Activated T-helper 1 cell treated with anti-CD3 and anti-CD28 coated beads, Interleukin-12 subunit alpha, Interleukin-12 subunit beta, Interleukin-2, Interleukin-4 antibody, amounts not matched to agents 30 ng/mL and 10 ng/mL and 1 ng/mL, durations not matched to agents 14 hours and 24 hours and 36 hours (primary cell): ENCODE measurements around the gene TDRD9. TPM values are rescaled to one million over a fixed set of nuclear protein-coding genes. Genes with fewer than 3 reads are reported as not detected.

Experiments
- DNase-seq: peaks from one replicate; pipeline ENCODE4 v3.0.0; 2021; ENCODE audit warnings: low spot score
- H3K27ac Mint-ChIP-seq: one replicate; pipeline ENCODE4 v1.8.0; 2021; ENCODE audit warnings: mild to moderate bottlenecking, mixed read lengths
- H3K27me3 Mint-ChIP-seq: one replicate; pipeline ENCODE4 v1.8.0; 2022; ENCODE audit warnings: mild to moderate bottlenecking, moderate library complexity, mixed read lengths; ENCODE audit not compliant: insufficient read depth
- H3K36me3 Mint-ChIP-seq: one replicate; pipeline ENCODE4 v1.8.0; 2021; ENCODE audit warnings: low read depth, mixed read lengths
- H3K4me1 Mint-ChIP-seq: one replicate; pipeline ENCODE4 v1.8.0; 2021; ENCODE audit warnings: low read depth, mixed read lengths
- H3K4me3 Mint-ChIP-seq: one replicate; pipeline ENCODE4 v1.8.0; 2021; ENCODE audit warnings: mild to moderate bottlenecking, moderate library complexity, mixed read lengths
- H3K9me3 Mint-ChIP-seq: one replicate; pipeline ENCODE4 v1.8.0; 2021; ENCODE audit warnings: mixed read lengths
- intact Hi-C: fragments of 100-400 bp; cut with micrococcal nuclease; formaldehyde crosslinking; loops from one replicate; pipeline ENCODE4 v1.15.1; 2024
- total RNA-seq: library from RNA; stranded (reverse); gene quantifications from 2 replicates; pipeline ENCODE4 v1.2.3, GENCODE V29; 2022

The TDRD9 gene
- total RNA-seq, 1 donor from 2014 or later = not detected

GRCh38 chr14:103898711-103899110 lies 29.5 kb upstream of the TDRD9 start:
- no peak for DNase-seq
- Mint-ChIP-seq H3K27ac (no peak overlapping the region), H3K36me3 (no peaks in the 10 kb centered on the region), H3K4me1 (no peaks in the 10 kb centered on the region), H3K9me3 (peaks cover 4% of the 10 kb centered on the region), H3K4me3 (no peak overlapping the region), H3K27me3 (no peaks in the 10 kb centered on the region)
- intact Hi-C loops = no loop called here

DNA sequence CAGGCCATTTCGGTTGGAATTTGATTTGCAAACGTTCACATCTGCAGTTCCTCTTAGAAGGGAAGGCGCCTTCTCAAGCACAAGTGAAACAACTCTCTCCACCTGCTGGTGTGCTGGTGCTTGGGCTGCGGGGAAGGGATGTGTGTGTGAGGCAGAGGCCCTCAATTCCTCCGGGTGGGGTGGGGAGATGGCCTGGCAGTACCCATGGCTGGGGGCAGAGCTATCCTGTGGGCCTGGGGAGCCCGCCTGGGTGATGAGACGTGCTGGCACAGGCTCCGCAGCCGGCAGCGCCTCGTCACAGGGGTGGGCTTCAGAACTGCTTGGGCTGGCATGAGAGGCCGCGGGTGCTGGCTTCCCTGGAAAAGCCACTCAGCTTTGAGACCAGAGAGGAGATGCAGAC lies 28.9 kb upstream of the TDRD9 start:
- Mint-ChIP-seq H3K36me3 (no peaks in the 10 kb centered on the region), H3K27ac (no peak overlapping the region), H3K4me3 (no peak overlapping the region), H3K4me1 (no peaks in the 10 kb centered on the region), H3K27me3 (no peaks in the 10 kb centered on the region), H3K9me3 (peaks cover 4% of the 10 kb centered on the region)
- DNase-seq = no peak
- intact Hi-C loops = no loop called here

GRCh38 chr14:103899833-103900232 lies 28.4 kb upstream of the TDRD9 start:
- no peaks in the 10 kb centered on the region for H3K4me1 Mint-ChIP-seq
- DNase-seq = no peak
- intact Hi-C loops = loop anchor here (5.0 kb wide), 1 partner anchor 33 kb away; no protein-coding TSS in a partner anchor

DNA sequence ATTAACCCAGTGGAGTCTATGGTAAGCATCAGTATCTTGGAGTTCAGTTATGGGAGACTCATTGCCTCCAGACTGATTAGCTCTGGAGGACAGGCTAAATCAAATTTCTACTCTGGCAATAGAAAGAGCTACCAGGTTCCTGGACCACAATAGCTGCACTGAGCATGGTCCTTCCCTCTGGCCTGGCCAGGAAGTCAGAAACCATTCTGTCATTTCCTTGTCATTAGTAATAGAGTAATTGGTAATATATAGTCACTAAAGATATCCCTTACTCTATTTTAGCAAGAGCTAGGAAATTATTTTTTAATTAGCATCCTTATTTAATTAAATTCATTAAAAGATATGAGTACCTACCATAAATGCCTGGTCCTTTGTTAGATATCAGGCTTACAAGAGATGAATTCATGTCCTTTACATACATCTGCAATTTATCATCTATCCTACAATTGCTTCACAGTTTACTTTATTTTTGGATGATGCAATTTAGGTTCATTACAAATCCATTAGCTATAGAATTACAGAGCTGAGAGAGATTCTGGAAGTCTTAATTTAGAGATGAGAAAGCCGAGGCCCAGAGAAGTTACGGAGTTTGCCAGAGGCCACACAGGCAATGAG lies 23.7 kb upstream of the TDRD9 start:
- DNase-seq = no peak
- intact Hi-C loops = loop anchor here (5.0 kb wide), 1 partner anchor 37 kb away; no protein-coding TSS in a partner anchor
- no peak overlapping the region for H3K4me3 Mint-ChIP-seq
- no peaks in the 10 kb centered on the region for H3K27me3 Mint-ChIP-seq
- peaks cover 11% of the 10 kb centered on the region for H3K4me1 Mint-ChIP-seq
- H3K36me3 Mint-ChIP-seq = no peaks in the 10 kb centered on the region
- H3K9me3 Mint-ChIP-seq = no peaks in the 10 kb centered on the region
- H3K27ac Mint-ChIP-seq = no peak overlapping the region

More at GRCh38 chr14:103899833-103900232, 28.4 kb upstream of the TDRD9 start:
- Mint-ChIP-seq H3K9me3 (peaks cover 4% of the 10 kb centered on the region), H3K36me3 (no peaks in the 10 kb centered on the region), H3K4me3 (no peak overlapping the region), H3K27me3 (no peaks in the 10 kb centered on the region), H3K27ac (no peak overlapping the region)

DNA sequence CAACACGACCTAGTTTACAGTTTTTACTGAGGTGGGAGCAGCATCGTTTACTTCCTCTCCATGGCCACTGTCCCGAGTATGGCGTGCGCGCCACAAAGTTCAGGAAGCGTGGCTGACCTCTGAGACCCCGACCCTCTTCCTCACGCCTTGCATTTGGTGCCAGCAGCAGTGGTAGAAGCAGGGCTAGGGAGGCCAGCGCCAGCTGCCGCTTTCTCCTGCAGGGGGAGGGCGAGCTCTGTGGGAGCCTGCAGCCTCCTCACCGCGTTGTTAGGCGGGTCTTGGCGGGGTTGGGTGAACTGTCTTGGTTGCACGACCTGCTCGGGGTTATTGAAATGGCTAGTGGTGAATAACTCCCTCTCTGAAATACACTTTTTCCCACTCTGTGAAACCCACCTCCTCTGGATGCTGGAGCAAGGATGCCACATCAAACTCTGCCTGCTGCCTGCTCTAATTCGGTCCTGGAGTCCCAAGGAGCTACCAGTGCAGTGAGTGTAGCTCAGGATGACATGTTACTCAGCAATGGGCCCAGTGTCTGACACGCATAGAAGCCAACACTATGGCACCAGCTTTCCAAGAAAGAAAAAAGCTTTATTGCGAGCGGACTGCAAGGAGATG lies 22.3 kb upstream of the TDRD9 start:
- no peak for DNase-seq
- H3K27me3 Mint-ChIP-seq = no peaks in the 10 kb centered on the region
- intact Hi-C loops = no loop called here
- peaks cover 21% of the 10 kb centered on the region for H3K4me1 Mint-ChIP-seq
- no peaks in the 10 kb centered on the region for H3K9me3 Mint-ChIP-seq
- H3K36me3 Mint-ChIP-seq = no peaks in the 10 kb centered on the region
- no peak overlapping the region for H3K4me3 Mint-ChIP-seq
- H3K27ac Mint-ChIP-seq = no peak overlapping the region

GRCh38 chr14:103908580-103908979 lies 19.7 kb upstream of the TDRD9 start:
- Mint-ChIP-seq H3K36me3 (peaks cover 6% of the 10 kb centered on the region), H3K9me3 (no peaks in the 10 kb centered on the region), H3K27me3 (no peaks in the 10 kb centered on the region), H3K27ac (peak overlapping the region; percentile 62), H3K4me3 (no peak overlapping the region), H3K4me1 (peaks cover 21% of the 10 kb centered on the region)
- no peak for DNase-seq
- intact Hi-C loops = no loop called here

DNA sequence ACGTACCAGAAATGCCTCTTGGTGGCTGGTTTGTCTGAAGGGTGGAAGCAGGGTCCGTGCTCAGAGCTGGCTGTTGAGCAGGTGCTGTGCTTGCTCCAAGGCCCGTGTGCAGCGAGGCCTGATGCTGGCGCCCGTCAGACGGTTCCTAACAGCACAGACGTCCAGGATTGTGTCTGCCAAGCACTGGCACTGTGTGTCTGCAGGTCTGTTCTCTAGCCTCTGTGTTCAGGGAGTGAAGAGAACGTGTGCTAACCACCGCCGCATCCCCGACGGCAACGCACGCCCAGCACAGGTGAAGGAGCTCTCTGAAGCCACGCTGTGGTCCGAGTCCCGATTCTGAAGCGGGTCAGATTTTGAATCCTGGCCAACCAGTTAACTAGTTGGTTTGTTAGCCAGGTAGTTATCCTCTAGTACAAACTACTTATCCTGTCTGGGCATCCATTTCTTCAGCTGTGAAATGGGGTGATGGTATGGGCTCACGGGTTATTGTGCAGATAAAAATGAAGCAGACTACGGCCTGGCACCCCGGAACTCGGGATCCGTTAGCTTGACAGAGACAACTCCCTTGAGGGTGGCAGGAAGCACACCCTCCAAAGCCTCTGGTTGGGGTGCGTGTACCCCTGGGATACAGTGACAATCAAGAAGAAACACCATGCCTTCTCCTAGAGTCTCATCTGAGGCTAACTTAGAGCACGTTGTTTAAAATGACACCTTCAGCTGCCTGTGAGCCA lies 18.6 kb upstream of the TDRD9 start:
- no peak for DNase-seq
- Mint-ChIP-seq H3K4me1 (peaks cover 21% of the 10 kb centered on the region), H3K36me3 (peaks cover 11% of the 10 kb centered on the region), H3K4me3 (no peak overlapping the region), H3K27me3 (no peaks in the 10 kb centered on the region), H3K27ac (peak overlapping the region; percentile 68), H3K9me3 (no peaks in the 10 kb centered on the region)
- intact Hi-C loops = loop anchor here (1.0 kb wide), 3 partner anchors 8 to 101 kb away; a partner anchor contains a TSS

GRCh38 chr14:103910262-103910935 lies 17.9 kb upstream of the TDRD9 start:
- H3K9me3 Mint-ChIP-seq = no peaks in the 10 kb centered on the region
- no peaks in the 10 kb centered on the region for H3K27me3 Mint-ChIP-seq
- peak overlapping the region; percentile 68 for H3K27ac Mint-ChIP-seq
- peaks cover 15% of the 10 kb centered on the region for H3K36me3 Mint-ChIP-seq
- peak; percentile 56 for DNase-seq
- intact Hi-C loops = loop anchor here (1.0 kb wide), 3 partner anchors 9 to 102 kb away; a partner anchor contains a TSS
- peak overlapping the region; percentile 16 for H3K4me3 Mint-ChIP-seq
- H3K4me1 Mint-ChIP-seq = peaks cover 21% of the 10 kb centered on the region

DNA sequence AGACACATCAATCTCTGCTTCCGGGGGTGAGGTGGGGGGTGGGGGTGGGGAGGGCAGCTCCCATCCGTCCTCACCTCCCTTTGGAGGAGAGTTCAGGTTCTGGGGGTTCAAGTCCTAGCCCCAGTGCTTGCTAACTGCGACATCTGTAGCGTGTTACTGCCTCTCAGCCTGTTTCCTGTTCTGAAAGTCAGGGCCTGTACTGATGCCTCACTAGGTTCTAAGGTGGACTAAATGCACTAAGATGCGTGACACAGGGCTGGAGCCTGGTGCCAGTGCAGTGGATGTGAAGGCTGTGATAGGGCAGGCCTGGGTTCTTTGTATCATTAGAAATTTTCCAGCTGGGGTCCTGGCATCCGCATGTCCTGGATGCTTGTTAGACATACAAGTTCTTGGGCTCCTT lies 17.3 kb upstream of the TDRD9 start:
- Mint-ChIP-seq H3K9me3 (no peaks in the 10 kb centered on the region), H3K4me1 (peaks cover 25% of the 10 kb centered on the region), H3K27me3 (no peaks in the 10 kb centered on the region), H3K27ac (no peak overlapping the region), H3K4me3 (no peak overlapping the region), H3K36me3 (peaks cover 18% of the 10 kb centered on the region)
- no peak for DNase-seq
- intact Hi-C loops = loop anchor here (1.0 kb wide), 3 partner anchors 10 to 103 kb away; a partner anchor contains a TSS

GRCh38 chr14:103915616-103916015 lies 12.6 kb upstream of the TDRD9 start:
- H3K4me1 Mint-ChIP-seq = peaks cover 6% of the 10 kb centered on the region
- H3K27me3 Mint-ChIP-seq = no peaks in the 10 kb centered on the region
- intact Hi-C loops = no loop called here
- DNase-seq = no peak
- no peaks in the 10 kb centered on the region for H3K9me3 Mint-ChIP-seq
- H3K36me3 Mint-ChIP-seq = peaks cover 18% of the 10 kb centered on the region
- peak overlapping the region; percentile 45 for H3K27ac Mint-ChIP-seq
- no peak overlapping the region for H3K4me3 Mint-ChIP-seq

DNA sequence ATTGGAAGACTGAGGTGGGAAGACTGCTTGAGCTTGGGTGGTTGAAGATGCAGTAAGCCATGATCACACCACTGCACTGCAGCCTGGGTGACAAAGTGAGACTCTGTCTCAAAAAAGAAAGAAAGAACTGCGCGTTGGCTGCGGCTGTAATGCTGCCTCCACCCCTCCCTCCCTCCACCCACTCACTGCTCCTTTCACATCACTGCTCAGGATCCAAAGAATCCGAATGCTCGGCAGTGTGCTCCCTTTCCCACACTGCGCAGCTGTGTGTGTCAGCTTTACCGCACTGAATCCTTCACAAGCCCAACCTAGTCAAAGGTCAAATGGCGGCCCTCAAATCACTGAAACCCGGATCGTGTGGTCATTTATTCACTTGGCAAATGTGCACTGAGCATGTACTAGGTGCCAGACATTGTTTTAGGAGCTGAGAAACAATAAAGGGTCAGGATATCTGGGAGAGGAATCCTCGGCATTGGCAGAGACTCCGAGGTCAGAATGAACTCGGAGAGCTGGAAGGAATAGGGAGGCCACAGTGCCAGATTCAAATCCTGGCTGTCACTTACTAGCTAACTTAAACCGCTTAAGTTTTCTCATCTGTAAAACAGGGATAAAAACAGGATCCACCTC lies 11.5 kb upstream of the TDRD9 start:
- Mint-ChIP-seq H3K27ac (no peak overlapping the region), H3K36me3 (peaks cover 18% of the 10 kb centered on the region), H3K4me3 (no peak overlapping the region), H3K4me1 (peaks cover 9% of the 10 kb centered on the region), H3K9me3 (no peaks in the 10 kb centered on the region), H3K27me3 (no peaks in the 10 kb centered on the region)
- DNase-seq = no peak
- intact Hi-C loops = no loop called here
